HepG2 (cell line): Measurements from ENCODE around the gene LZTR1. TPM values are rescaled to one million over a fixed set of nuclear protein-coding genes. Genes with fewer than 3 reads are reported as not detected.

Experiments
- HNRNPK ChIP-seq: fragments of 200-400 bp; formaldehyde crosslinking; IDR thresholded peaks from 2 replicates; pipeline ENCODE4 v1.6.1; 2018; ENCODE audit warnings: low read length, low read depth, moderate library complexity, mild to moderate bottlenecking; ENCODE audit not compliant: poor library complexity, severe bottlenecking
- NR1H2 ChIP-seq: sonication (generic); formaldehyde crosslinking; IDR thresholded peaks from 2 replicates; pipeline ENCODE4 v1.8.1; 2022; ENCODE audit warnings: low read depth, missing genetic modification reagents, borderline replicate concordance
- PLRG1 ChIP-seq: fragments of 450-650 bp; conservative IDR thresholded peaks from 2 replicates; pipeline ENCODE4 v1.6.1; 2016
- REXO4 ChIP-seq: sonication (generic); formaldehyde crosslinking; IDR thresholded peaks from 2 replicates; pipeline ENCODE4 v1.8.0; 2022; ENCODE audit warnings: missing genetic modification reagents, mild to moderate bottlenecking, borderline replicate concordance
- ZNF558 ChIP-seq: sonication (generic); formaldehyde crosslinking; IDR thresholded peaks from 2 replicates; pipeline ENCODE4 v1.9.0; 2022; ENCODE audit warnings: mild to moderate bottlenecking, missing genetic modification reagents, borderline replicate concordance
- ZNF839 ChIP-seq: sonication (generic); formaldehyde crosslinking; IDR thresholded peaks from 2 replicates; pipeline ENCODE4 v1.4.0; 2020; ENCODE audit warnings: missing genetic modification reagents, mild to moderate bottlenecking, borderline replicate concordance
- polyA plus RNA-seq, 8 experiments: library from polyadenylated mRNA; depleted of rRNA in 3 of 8; stranded (reverse) in 7 of 8; unstranded in 1 of 8; fragments of >200 nt; fragmentation: Illumina TruSeq in 4 of 8; extraction: Trizol in 4 of 8; gene quantifications; 2 replicates each; pipeline versions ENCODE4 v1.2.1 to v1.2.3, GENCODE V29; 2011 to 2016; ENCODE audit warnings: low read depth in 4 of 8, missing spikeins in 1 of 8, mixed read lengths in 1 of 8; ENCODE audit not compliant: insufficient read depth in 1 of 8
- total RNA-seq, 5 experiments: library from RNA; depleted of rRNA; stranded (reverse); fragments of >200 nt; fragmentation: Illumina TruSeq; extraction: Trizol; gene quantifications; 2 replicates each; pipeline ENCODE4 v1.2.3, GENCODE V29; 2016; ENCODE audit warnings: low read depth in 1 of 5
- TF ChIP-seq, protein P1 (sequence below): sonication (generic); formaldehyde crosslinking; IDR thresholded peaks from 2 replicates; pipeline ENCODE4 v1.4.0; 2020; ENCODE audit warnings: missing genetic modification reagents
- TF ChIP-seq, protein P2 (sequence below): sonication (generic); IDR thresholded peaks from 2 replicates; pipeline ENCODE4 v1.6.1; 2016; ENCODE audit warnings: low read depth, borderline replicate concordance
- TF ChIP-seq, protein P3 (sequence below): sonication (generic); formaldehyde crosslinking; IDR thresholded peaks from 2 replicates; pipeline ENCODE4 v1.4.0; 2020; ENCODE audit warnings: missing genetic modification reagents
- TF ChIP-seq, protein P4 (sequence below): sonication (generic); formaldehyde crosslinking; IDR thresholded peaks from 2 replicates; pipeline ENCODE4 v1.5.0; 2020; ENCODE audit warnings: mild to moderate bottlenecking, missing genetic modification reagents, moderate library complexity
- TF ChIP-seq, protein P5 (sequence below), 2 experiments: fragments of 450-650 bp in 1 of 2; sonication (generic) in 1 of 2; formaldehyde crosslinking in 1 of 2; IDR thresholded peaks; 2 replicates each; pipeline versions ENCODE4 v1.6.1 to v1.8.0; 2016 to 2022; ENCODE audit warnings: antibody characterized with exemption in 1 of 2, mild to moderate bottlenecking in 1 of 2, missing genetic modification reagents in 1 of 2

LZTR1 gene
- total and polyA plus RNA-seq, 2 of the 13 experiments (the other 11 are each of a cell fraction or from before 2014, with no cell fraction given), result 21.8 to 22.4 TPM

DNA sequence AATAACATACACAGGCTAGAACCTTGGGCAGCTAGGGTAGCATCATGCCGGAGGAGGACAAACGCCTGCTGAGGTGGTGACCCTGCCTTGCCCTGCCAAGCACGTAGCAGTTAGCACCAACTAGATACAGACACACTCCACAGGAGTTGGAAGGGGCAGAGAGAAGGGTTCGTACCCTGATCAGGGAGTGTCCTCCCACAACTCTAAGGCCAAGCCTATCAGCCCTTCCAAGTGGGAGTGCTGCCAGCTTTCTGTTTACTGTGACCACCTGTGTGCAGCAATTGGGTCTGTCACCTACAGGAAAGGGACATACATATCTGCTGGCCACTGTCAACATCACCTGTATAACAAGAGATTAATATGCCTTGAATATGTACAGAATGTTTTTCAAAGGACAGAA lies 21.7 kb downstream of the LZTR1 start (continued):
- TF ChIP-seq, protein P1, sequence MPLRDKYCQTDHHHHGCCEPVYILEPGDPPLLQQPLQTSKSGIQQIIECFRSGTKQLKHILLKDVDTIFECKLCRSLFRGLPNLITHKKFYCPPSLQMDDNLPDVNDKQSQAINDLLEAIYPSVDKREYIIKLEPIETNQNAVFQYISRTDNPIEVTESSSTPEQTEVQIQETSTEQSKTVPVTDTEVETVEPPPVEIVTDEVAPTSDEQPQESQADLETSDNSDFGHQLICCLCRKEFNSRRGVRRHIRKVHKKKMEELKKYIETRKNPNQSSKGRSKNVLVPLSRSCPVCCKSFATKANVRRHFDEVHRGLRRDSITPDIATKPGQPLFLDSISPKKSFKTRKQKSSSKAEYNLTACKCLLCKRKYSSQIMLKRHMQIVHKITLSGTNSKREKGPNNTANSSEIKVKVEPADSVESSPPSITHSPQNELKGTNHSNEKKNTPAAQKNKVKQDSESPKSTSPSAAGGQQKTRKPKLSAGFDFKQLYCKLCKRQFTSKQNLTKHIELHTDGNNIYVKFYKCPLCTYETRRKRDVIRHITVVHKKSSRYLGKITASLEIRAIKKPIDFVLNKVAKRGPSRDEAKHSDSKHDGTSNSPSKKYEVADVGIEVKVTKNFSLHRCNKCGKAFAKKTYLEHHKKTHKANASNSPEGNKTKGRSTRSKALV, result no peak
- TF ChIP-seq REXO4 (CRISPR knock-in tag), result no peak
- TF ChIP-seq, protein P2, sequence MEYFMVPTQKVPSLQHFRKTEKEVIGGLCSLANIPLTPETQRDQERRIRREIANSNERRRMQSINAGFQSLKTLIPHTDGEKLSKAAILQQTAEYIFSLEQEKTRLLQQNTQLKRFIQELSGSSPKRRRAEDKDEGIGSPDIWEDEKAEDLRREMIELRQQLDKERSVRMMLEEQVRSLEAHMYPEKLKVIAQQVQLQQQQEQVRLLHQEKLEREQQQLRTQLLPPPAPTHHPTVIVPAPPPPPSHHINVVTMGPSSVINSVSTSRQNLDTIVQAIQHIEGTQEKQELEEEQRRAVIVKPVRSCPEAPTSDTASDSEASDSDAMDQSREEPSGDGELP, result peak; percentile 63; the same call in 1 of the 2 replicates
- TF ChIP-seq, protein P3, sequence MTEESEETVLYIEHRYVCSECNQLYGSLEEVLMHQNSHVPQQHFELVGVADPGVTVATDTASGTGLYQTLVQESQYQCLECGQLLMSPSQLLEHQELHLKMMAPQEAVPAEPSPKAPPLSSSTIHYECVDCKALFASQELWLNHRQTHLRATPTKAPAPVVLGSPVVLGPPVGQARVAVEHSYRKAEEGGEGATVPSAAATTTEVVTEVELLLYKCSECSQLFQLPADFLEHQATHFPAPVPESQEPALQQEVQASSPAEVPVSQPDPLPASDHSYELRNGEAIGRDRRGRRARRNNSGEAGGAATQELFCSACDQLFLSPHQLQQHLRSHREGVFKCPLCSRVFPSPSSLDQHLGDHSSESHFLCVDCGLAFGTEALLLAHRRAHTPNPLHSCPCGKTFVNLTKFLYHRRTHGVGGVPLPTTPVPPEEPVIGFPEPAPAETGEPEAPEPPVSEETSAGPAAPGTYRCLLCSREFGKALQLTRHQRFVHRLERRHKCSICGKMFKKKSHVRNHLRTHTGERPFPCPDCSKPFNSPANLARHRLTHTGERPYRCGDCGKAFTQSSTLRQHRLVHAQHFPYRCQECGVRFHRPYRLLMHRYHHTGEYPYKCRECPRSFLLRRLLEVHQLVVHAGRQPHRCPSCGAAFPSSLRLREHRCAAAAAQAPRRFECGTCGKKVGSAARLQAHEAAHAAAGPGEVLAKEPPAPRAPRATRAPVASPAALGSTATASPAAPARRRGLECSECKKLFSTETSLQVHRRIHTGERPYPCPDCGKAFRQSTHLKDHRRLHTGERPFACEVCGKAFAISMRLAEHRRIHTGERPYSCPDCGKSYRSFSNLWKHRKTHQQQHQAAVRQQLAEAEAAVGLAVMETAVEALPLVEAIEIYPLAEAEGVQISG, result peak; percentile 27; the same call in 1 of the 2 replicates
- TF ChIP-seq ZNF839 (CRISPR knock-in tag), result no peak
- TF ChIP-seq, protein P4, sequence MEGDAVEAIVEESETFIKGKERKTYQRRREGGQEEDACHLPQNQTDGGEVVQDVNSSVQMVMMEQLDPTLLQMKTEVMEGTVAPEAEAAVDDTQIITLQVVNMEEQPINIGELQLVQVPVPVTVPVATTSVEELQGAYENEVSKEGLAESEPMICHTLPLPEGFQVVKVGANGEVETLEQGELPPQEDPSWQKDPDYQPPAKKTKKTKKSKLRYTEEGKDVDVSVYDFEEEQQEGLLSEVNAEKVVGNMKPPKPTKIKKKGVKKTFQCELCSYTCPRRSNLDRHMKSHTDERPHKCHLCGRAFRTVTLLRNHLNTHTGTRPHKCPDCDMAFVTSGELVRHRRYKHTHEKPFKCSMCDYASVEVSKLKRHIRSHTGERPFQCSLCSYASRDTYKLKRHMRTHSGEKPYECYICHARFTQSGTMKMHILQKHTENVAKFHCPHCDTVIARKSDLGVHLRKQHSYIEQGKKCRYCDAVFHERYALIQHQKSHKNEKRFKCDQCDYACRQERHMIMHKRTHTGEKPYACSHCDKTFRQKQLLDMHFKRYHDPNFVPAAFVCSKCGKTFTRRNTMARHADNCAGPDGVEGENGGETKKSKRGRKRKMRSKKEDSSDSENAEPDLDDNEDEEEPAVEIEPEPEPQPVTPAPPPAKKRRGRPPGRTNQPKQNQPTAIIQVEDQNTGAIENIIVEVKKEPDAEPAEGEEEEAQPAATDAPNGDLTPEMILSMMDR (CRISPR knock-in tag), result 0 out of 2 replicates have a peak, but pooled peaks have one; percentile 5
- no peak for TF ChIP-seq NR1H2 (CRISPR knock-in tag)
- TF ChIP-seq, protein P5, sequence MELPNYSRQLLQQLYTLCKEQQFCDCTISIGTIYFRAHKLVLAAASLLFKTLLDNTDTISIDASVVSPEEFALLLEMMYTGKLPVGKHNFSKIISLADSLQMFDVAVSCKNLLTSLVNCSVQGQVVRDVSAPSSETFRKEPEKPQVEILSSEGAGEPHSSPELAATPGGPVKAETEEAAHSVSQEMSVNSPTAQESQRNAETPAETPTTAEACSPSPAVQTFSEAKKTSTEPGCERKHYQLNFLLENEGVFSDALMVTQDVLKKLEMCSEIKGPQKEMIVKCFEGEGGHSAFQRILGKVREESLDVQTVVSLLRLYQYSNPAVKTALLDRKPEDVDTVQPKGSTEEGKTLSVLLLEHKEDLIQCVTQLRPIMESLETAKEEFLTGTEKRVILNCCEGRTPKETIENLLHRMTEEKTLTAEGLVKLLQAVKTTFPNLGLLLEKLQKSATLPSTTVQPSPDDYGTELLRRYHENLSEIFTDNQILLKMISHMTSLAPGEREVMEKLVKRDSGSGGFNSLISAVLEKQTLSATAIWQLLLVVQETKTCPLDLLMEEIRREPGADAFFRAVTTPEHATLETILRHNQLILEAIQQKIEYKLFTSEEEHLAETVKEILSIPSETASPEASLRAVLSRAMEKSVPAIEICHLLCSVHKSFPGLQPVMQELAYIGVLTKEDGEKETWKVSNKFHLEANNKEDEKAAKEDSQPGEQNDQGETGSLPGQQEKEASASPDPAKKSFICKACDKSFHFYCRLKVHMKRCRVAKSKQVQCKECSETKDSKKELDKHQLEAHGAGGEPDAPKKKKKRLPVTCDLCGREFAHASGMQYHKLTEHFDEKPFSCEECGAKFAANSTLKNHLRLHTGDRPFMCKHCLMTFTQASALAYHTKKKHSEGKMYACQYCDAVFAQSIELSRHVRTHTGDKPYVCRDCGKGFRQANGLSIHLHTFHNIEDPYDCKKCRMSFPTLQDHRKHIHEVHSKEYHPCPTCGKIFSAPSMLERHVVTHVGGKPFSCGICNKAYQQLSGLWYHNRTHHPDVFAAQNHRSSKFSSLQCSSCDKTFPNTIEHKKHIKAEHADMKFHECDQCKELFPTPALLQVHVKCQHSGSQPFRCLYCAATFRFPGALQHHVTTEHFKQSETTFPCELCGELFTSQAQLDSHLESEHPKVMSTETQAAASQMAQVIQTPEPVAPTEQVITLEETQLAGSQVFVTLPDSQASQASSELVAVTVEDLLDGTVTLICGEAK (IDR thresholded peaks at IDR 0.05), result no peak
- TF ChIP-seq, protein P5 (CRISPR knock-in tag; IDR thresholded peaks at IDR 0.05), result no peak
- no peak for TF ChIP-seq ZNF558 (CRISPR knock-in tag)
- TF ChIP-seq PLRG1, result no peak
- no peak for TF ChIP-seq HNRNPK
